Measurements from ENCODE around the gene TSPAN15.

TSPAN15 gene

GRCh38 chr10:69463886-69464285, 12.6 kb downstream of the TSPAN15 start:
- Histone ChIP-seq H3K4me3 (ENCODE audit: low read depth, low read length) (no peak overlapping the region), H3K9ac (ENCODE audit: low read depth, low read length) (no peak overlapping the region), H3K4me1 (ENCODE audit: control insufficient read depth, insufficient read depth, low read length) (peaks cover 3% of the 10 kb centered on the region), H3K9me3 (ENCODE audit: control insufficient read depth, insufficient read depth, low read length) (no peaks in the 10 kb centered on the region), H3K36me3 (ENCODE audit: control insufficient read depth, insufficient read depth, low read length) (no peaks in the 10 kb centered on the region), H3K27me3 (ENCODE audit: control insufficient read depth, insufficient read depth, low read length) (no peaks in the 10 kb centered on the region)

- Histone ChIP-seq H3K36me3 (ENCODE audit: control insufficient read depth, insufficient read depth, low read length) (no peaks in the 10 kb centered on the region), H3K9ac (ENCODE audit: low read depth, low read length) (no peak overlapping the region), H3K4me3 (ENCODE audit: low read depth, low read length) (no peak overlapping the region), H3K4me1 (ENCODE audit: control insufficient read depth, insufficient read depth, low read length) (peaks cover 3% of the 10 kb centered on the region), H3K9me3 (ENCODE audit: control insufficient read depth, insufficient read depth, low read length) (no peaks in the 10 kb centered on the region), H3K27me3 (ENCODE audit: control insufficient read depth, insufficient read depth, low read length) (no peaks in the 10 kb centered on the region)
Measured at GRCh38 chr10:69464401-69464800, 13.1 kb downstream of the TSPAN15 start.

DNA sequence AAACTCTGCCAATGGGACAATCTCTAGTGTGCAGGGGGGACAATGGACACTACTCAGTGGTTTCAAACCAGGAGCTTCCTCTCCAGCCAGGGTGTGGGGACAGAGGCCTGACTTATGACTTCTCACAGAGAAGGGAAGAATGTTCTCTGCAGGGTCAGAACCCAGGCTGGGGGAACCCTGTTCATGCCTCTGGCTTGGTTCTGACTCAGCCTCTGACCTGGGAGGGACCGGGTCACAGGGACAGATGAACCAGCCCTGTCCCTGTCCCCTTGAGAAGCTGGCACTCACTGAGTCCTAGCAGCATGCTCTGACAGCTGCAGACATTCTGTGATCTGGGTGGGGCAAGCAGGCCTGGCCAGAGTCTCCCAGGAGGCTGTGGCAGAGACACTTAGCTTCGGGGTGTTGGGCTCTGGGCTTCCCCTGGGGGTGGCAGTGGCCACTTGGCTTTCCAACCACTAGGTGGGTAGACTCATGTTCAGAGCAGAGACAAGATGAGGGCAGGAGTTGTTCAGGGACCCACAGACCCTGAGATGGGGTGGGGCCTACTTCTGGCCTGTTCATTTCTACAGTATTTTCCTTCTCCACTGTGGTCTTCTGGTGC, 13.6 kb downstream of the TSPAN15 start:
- Histone ChIP-seq H3K4me1 (ENCODE audit: control insufficient read depth, insufficient read depth, low read length) (peaks cover 3% of the 10 kb centered on the region), H3K9me3 (ENCODE audit: control insufficient read depth, insufficient read depth, low read length) (no peaks in the 10 kb centered on the region), H3K9ac (ENCODE audit: low read depth, low read length) (no peak overlapping the region), H3K36me3 (ENCODE audit: control insufficient read depth, insufficient read depth, low read length) (no peaks in the 10 kb centered on the region), H3K27me3 (ENCODE audit: control insufficient read depth, insufficient read depth, low read length) (no peaks in the 10 kb centered on the region), H3K4me3 (ENCODE audit: low read depth, low read length) (no peak overlapping the region)

DNA sequence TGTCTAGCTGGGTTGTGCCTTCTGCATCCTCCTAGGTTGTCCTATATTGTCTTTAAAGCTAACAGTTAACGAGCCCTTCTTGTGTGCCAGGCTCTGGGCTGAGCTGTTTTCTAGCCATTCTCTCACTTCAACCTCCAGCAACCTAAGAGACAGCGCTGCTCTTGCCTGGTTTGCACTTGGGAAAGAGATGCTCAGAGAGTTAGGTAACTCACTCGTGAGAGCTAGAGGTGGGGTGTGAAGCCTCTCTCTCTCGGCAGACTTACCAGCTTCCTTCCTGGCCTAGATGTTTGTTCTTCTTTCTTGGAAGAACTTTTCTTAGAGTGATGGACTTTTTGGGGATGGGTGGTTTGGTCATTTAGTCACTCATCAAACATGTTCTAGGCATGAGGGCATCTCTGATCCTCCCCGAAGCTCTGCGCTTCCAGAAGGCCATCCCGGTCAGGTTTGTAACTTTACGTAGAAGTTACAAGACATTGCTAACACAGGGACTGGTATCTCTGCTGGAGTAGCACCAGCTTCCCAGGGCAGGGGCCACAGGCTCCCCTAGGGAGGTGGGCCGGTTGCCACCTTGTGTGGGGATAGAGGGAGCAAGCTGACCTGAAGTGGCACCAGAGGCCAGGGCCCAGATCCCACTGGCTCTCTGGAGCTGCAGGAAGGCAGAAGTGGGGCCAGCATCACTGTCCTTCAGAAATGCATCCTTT, 14.3 kb downstream of the TSPAN15 start:
- peaks cover 3% of the 10 kb centered on the region for H3K4me1 ChIP-seq (ENCODE audit: control insufficient read depth, insufficient read depth, low read length)
- H3K9ac ChIP-seq (ENCODE audit: low read depth, low read length), result no peak overlapping the region
- H3K4me3 ChIP-seq (ENCODE audit: low read depth, low read length), result no peak overlapping the region

DNA sequence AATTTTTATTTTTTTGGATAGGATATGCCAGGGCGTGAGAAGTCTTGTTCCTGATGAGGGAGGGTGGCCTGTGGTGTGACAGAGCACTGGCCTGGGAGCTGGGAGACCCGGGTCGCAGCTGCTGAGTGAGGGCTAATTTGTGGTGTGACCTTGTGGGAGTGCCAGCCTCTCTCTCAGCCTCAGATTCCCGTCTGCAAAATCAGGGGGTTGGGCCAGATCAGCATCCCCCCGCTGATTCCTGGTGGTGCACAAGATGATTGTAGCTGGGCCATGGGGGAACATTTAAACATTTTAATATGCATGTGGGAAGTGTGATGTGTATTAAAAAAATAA, 14.9 kb downstream of the TSPAN15 start:
- Histone ChIP-seq H3K27me3 (ENCODE audit: control insufficient read depth, insufficient read depth, low read length) (no peaks in the 10 kb centered on the region), H3K4me1 (ENCODE audit: control insufficient read depth, insufficient read depth, low read length) (peaks cover 3% of the 10 kb centered on the region), H3K36me3 (ENCODE audit: control insufficient read depth, insufficient read depth, low read length) (no peaks in the 10 kb centered on the region), H3K9ac (ENCODE audit: low read depth, low read length) (no peak overlapping the region), H3K9me3 (ENCODE audit: control insufficient read depth, insufficient read depth, low read length) (no peaks in the 10 kb centered on the region), H3K4me3 (ENCODE audit: low read depth, low read length) (no peak overlapping the region)

More for the DNA sequence above, 14.3 kb downstream of the TSPAN15 start:
- H3K27me3 ChIP-seq (ENCODE audit: control insufficient read depth, insufficient read depth, low read length), result no peaks in the 10 kb centered on the region
- H3K36me3 ChIP-seq (ENCODE audit: control insufficient read depth, insufficient read depth, low read length), result no peaks in the 10 kb centered on the region
- H3K9me3 ChIP-seq (ENCODE audit: control insufficient read depth, insufficient read depth, low read length), result no peaks in the 10 kb centered on the region

DNA sequence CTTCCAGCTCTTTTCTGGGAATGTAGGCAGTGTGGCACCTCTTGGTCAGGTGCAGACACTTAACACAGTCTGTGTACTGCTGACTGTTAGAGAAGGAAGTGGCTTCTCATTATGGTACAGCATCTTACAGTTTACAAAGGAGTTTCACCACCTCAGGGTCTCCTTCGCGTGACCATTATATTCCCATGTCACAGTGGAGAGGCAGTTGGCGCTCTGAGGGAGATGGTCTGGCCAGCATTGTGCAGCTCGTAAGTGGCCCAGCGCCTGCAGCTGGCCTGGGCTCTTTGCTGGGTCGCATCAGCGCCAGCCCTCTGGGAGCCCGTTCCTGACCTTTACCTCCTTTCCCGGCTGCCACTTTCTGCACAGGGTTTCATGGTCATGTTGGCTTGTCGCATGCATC, 15.4 kb downstream of the TSPAN15 start:
- no peak overlapping the region for H3K4me3 ChIP-seq (ENCODE audit: low read depth, low read length)
- no peaks in the 10 kb centered on the region for H3K36me3 ChIP-seq (ENCODE audit: control insufficient read depth, insufficient read depth, low read length)
- no peaks in the 10 kb centered on the region for H3K9me3 ChIP-seq (ENCODE audit: control insufficient read depth, insufficient read depth, low read length)
- no peak overlapping the region for H3K9ac ChIP-seq (ENCODE audit: low read depth, low read length)
- no peaks in the 10 kb centered on the region for H3K27me3 ChIP-seq (ENCODE audit: control insufficient read depth, insufficient read depth, low read length)
- H3K4me1 ChIP-seq (ENCODE audit: control insufficient read depth, insufficient read depth, low read length), result peaks cover 3% of the 10 kb centered on the region

- Histone ChIP-seq H3K9ac (ENCODE audit: low read depth, low read length) (no peak overlapping the region), H3K4me3 (ENCODE audit: low read depth, low read length) (no peak overlapping the region), H3K36me3 (ENCODE audit: control insufficient read depth, insufficient read depth, low read length) (no peaks in the 10 kb centered on the region), H3K4me1 (ENCODE audit: control insufficient read depth, insufficient read depth, low read length) (peaks cover 3% of the 10 kb centered on the region), H3K9me3 (ENCODE audit: control insufficient read depth, insufficient read depth, low read length) (no peaks in the 10 kb centered on the region), H3K27me3 (ENCODE audit: control insufficient read depth, insufficient read depth, low read length) (no peaks in the 10 kb centered on the region)
Measured at GRCh38 chr10:69467928-69468750, 16.9 kb downstream of the TSPAN15 start.

DNA sequence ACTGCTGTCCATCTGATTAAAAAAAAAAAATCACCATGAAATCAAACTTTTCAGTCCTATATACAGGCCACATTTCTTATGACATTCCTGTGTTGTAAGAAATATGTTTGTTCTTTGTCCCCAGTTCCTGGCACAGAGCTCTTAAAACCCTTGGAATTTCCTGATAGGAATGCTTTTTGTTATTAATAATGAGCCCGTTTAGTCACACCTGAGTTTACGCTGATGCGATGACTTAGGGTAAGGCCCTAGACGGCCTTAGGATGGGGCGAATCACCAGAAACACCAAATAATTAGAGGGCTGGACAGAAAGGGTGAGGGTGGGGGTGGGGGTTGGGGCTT, 17.5 kb downstream of the TSPAN15 start:
- Histone ChIP-seq H3K9me3 (ENCODE audit: control insufficient read depth, insufficient read depth, low read length) (no peaks in the 10 kb centered on the region), H3K9ac (ENCODE audit: low read depth, low read length) (no peak overlapping the region), H3K36me3 (ENCODE audit: control insufficient read depth, insufficient read depth, low read length) (no peaks in the 10 kb centered on the region), H3K4me3 (ENCODE audit: low read depth, low read length) (no peak overlapping the region), H3K27me3 (ENCODE audit: control insufficient read depth, insufficient read depth, low read length) (no peaks in the 10 kb centered on the region), H3K4me1 (ENCODE audit: control insufficient read depth, insufficient read depth, low read length) (peaks cover 3% of the 10 kb centered on the region)

DNA sequence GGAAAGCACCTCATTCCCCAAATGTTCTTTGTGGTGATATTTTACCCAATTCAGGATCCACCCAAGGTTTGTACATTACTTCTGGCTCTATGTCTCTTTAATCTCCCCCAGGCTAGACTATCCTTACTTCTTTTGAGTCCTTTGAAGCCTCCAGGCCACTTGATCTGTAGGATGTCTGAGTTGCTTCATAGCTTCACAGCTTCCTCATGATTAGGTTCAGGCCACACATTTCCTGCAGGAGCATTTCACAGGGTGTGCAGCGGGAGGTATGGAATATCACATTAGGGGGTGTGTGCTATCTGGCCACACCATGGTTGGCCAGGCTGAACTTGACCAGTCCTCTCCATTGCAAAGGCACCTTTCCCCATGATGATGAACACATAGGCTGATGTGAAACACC, 18.7 kb downstream of the TSPAN15 start:
- peaks cover 3% of the 10 kb centered on the region for H3K4me1 ChIP-seq (ENCODE audit: control insufficient read depth, insufficient read depth, low read length)
- no peaks in the 10 kb centered on the region for H3K36me3 ChIP-seq (ENCODE audit: control insufficient read depth, insufficient read depth, low read length)
- H3K4me3 ChIP-seq (ENCODE audit: low read depth, low read length), result no peak overlapping the region
- no peak overlapping the region for H3K9ac ChIP-seq (ENCODE audit: low read depth, low read length)
- no peaks in the 10 kb centered on the region for H3K27me3 ChIP-seq (ENCODE audit: control insufficient read depth, insufficient read depth, low read length)
- H3K9me3 ChIP-seq (ENCODE audit: control insufficient read depth, insufficient read depth, low read length), result no peaks in the 10 kb centered on the region

DNA sequence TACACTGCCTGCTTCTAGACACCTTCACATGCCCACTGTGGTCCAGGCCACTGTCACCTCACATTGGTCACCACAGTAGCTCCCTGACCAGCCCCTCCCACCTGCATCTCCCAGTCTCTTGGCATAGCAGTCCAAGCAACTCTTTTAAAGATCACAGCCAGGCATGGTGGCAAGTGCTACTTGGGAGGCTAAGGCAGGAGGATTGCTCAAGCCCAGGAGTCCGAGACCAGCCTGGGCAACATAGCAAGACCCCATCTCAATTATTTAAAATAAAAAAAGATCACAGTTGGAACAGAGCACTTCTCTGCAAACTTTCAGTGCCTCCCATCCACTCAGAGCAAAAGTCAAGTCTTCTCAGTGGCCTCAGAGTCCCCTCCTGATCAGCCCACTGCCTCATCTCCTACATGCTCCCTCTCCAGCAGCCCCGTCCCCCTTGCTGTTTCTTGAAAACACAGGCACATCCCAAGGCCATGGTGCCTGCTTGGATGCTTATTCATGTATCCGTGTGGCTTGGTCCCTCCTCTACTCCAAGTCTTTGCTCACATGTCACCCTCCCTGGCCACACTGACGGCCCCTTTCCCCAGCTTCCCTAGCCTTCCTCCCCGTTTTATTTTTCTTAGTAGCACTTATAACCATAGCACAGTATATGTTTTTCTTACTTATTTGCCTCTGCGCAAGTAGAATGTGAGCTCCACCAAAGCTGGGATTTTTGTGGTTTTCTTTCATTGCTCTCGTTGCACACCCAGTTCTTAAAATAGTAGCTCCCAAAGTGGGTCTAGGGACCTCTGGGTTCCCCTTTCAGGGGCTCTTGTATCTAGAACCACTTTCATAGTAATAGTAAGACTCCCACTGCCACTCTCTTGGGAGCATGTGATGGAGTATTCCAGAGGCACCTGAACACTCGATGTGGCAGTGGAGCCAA, 19.5 kb downstream of the TSPAN15 start:
- Histone ChIP-seq H3K4me1 (ENCODE audit: control insufficient read depth, insufficient read depth, low read length) (peaks cover 3% of the 10 kb centered on the region), H3K9me3 (ENCODE audit: control insufficient read depth, insufficient read depth, low read length) (no peaks in the 10 kb centered on the region), H3K27me3 (ENCODE audit: control insufficient read depth, insufficient read depth, low read length) (no peaks in the 10 kb centered on the region), H3K9ac (ENCODE audit: low read depth, low read length) (no peak overlapping the region), H3K4me3 (ENCODE audit: low read depth, low read length) (no peak overlapping the region), H3K36me3 (ENCODE audit: control insufficient read depth, insufficient read depth, low read length) (no peaks in the 10 kb centered on the region)

DNA sequence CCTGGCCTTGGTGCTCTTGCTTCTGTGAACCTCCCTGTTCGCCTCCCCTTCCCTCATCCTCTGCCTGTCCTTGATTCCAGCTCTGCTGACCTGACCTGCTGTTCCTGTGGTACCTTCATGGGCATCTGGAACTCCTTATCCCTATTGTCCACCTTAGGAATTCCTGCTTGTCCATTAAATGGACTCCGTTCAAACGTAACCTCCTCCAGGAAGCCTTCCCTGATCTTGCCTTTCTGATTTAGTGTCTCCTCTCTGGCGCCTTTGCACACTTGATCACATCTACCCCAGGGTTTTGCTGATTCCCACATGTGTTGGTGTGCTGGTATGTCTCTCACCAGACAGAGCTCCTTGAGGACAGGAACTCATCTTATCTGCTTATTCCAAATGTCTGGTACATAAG, 20.9 kb downstream of the TSPAN15 start:
- no peaks in the 10 kb centered on the region for H3K9me3 ChIP-seq (ENCODE audit: control insufficient read depth, insufficient read depth, low read length)
- no peaks in the 10 kb centered on the region for H3K27me3 ChIP-seq (ENCODE audit: control insufficient read depth, insufficient read depth, low read length)
- H3K4me1 ChIP-seq (ENCODE audit: control insufficient read depth, insufficient read depth, low read length), result peaks cover 3% of the 10 kb centered on the region
- no peaks in the 10 kb centered on the region for H3K36me3 ChIP-seq (ENCODE audit: control insufficient read depth, insufficient read depth, low read length)
- no peak overlapping the region for H3K4me3 ChIP-seq (ENCODE audit: low read depth, low read length)
- no peak overlapping the region for H3K9ac ChIP-seq (ENCODE audit: low read depth, low read length)

Data from iPS-15b (cell line).